ENCODE results near the gene LLGL2.

LLGL2 gene

DNA sequence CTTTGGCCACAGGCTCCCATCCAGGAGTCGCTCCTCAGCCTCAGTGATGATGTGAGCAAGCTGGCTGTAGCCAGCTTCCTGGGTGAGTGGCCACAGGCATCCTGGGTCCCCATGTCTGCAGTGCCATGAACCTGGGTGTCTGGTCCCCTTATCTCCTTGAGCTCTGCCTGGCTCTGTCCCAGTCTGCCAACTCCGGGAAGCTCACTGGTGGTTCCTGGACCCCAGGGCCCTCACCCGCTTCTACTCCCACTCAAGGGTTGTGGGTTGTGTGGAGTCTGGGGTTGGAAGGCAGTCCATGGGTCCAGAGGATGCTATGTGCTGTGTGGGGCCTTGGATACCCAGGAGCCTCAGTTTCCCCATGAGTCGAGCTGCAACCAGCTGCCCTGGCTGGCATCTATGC, 96.0 kb downstream of the LLGL2 start:
- H3K4me1 Mint-ChIP-seq = no peaks in the 10 kb centered on the region
- H3K9me3 Mint-ChIP-seq = no peaks in the 10 kb centered on the region
- no peak overlapping the region for H3K4me3 Mint-ChIP-seq
- no peaks in the 10 kb centered on the region for H3K27me3 Mint-ChIP-seq
- no peak overlapping the region for H3K27ac Mint-ChIP-seq
- no peak for ATAC-seq
- no peaks in the 10 kb centered on the region for H3K36me3 Mint-ChIP-seq

DNA sequence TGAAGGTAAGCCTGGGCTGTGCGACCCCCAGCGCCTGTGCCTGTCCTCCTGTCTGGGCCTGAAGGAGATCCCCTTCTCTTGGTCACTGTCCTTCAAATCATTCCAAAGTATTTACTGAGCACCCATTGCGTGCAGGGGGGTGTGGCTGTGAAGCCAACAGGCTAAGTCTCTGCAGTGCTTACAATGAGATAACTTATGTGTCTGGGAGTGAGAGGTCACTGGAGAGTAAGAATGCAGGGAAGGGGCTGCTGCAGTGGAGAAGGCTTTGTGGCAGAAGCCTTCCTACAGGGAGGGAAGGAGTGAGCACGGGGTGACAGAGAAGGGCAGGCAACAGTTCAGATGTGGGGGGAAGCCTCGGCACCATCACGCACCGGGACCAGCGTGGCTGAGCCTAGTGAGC, 96.6 kb downstream of the LLGL2 start:
- H3K4me1 Mint-ChIP-seq = no peaks in the 10 kb centered on the region
- no peak overlapping the region for H3K27ac Mint-ChIP-seq
- no peak overlapping the region for H3K4me3 Mint-ChIP-seq
- H3K9me3 Mint-ChIP-seq = no peaks in the 10 kb centered on the region
- no peaks in the 10 kb centered on the region for H3K36me3 Mint-ChIP-seq
- no peak for ATAC-seq
- H3K27me3 Mint-ChIP-seq = no peaks in the 10 kb centered on the region

DNA sequence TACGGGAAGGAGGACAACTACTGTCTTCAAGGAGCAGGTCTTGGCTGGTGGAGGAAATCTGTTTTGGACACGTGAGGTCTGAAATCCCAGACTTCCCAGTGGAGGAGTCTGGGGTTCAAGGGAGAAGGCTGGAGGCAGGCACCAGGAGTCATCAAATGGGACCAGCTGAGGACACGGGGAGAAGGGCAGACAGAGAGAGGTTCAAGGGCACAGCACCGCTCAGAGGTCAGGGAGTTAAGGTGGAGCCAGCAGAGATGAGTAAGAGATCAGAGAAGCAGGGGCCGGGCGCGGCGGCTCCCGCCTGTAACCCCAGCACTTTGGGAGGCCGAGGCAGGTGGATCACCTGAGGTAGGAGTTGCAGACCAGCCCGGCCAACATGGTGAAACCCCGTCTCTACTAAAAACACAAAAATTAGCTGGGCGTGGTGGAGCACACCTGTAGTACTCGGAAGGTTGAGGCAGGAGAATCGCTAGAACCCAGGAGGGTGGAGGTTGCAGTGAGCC, 97.3 kb downstream of the LLGL2 start:
- Mint-ChIP-seq H3K27me3 (no peaks in the 10 kb centered on the region), H3K36me3 (no peaks in the 10 kb centered on the region), H3K4me1 (no peaks in the 10 kb centered on the region), H3K27ac (no peak overlapping the region), H3K4me3 (no peak overlapping the region), H3K9me3 (no peaks in the 10 kb centered on the region)
- ATAC-seq = no peak

DNA sequence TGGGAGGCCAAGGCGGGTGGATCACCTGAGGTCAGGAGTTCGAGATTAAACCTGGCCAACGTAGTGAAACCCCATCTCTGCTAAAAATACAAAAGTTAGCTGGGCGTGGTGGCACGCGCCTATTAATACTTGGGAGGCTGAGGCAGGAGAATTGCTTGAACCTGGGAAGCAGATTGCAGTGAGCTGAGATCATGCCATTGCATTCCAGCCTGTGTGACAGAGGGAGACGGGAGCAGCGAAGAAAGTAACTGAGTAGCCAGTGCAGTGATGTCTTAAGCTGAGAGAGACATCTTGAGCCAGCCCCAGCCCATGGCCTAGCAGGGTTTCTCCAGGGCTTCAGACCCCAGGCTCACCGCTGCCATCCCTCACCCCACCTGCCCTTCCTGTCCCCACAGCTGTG, 97.9 kb downstream of the LLGL2 start:
- Mint-ChIP-seq H3K4me1 (no peaks in the 10 kb centered on the region), H3K36me3 (no peaks in the 10 kb centered on the region), H3K27ac (no peak overlapping the region), H3K9me3 (no peaks in the 10 kb centered on the region), H3K27me3 (no peaks in the 10 kb centered on the region), H3K4me3 (no peak overlapping the region)
- no peak for ATAC-seq

DNA sequence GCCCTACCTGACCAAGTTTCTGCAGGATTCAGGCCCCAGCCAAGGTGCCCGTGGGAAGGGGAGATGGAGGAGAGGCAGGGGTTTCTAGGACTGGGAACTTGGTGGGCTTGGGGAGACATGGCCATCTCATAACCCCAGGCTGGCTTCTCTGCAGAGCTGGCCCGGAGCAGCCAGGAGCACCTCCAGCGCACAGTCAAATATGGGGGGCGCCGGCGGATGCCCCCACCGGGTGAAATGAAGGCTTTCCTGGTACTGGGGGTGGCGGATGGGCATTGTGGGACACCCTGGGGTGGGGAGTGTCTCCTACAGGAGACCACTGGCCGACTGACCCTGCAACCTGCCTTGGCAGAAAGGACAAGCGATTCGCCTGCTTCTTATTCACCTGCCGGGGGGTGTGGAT, 98.5 kb downstream of the LLGL2 start:
- H3K9me3 Mint-ChIP-seq = no peaks in the 10 kb centered on the region

More for the DNA sequence above, 98.5 kb downstream of the LLGL2 start:
- Mint-ChIP-seq H3K36me3 (no peaks in the 10 kb centered on the region), H3K27me3 (no peaks in the 10 kb centered on the region), H3K27ac (no peak overlapping the region), H3K4me1 (no peaks in the 10 kb centered on the region), H3K4me3 (no peak overlapping the region)
- ATAC-seq = no peak
